ENCODE data around the gene NEFH. TPM values are rescaled to one million over a fixed set of nuclear protein-coding genes. Genes with fewer than 3 reads are reported as not detected.

The NEFH gene
- total RNA-seq, 1 donor from 2014 or later, result 0.20 TPM

- ChIA-PET POLR2A (no interaction called here), CTCF (no interaction called here)
- Mint-ChIP-seq H3K27me3 (no peaks in the 10 kb centered on the region), H3K4me1 (no peaks in the 10 kb centered on the region), H3K4me3 (no peak overlapping the region), H3K9me3 (no peaks in the 10 kb centered on the region), H3K36me3 (ENCODE audit: low read depth) (no peaks in the 10 kb centered on the region), H3K27ac (no peak overlapping the region)
- no peak for TF ChIP-seq CTCF (IDR thresholded peaks at IDR 0.05)
- no peak for DNase-seq
- no peak for ATAC-seq (ENCODE audit: low read depth)
- intact Hi-C loops (cut with micrococcal nuclease), result no loop called here
Measured at GRCh38 chr22:29454276-29454675, 25.7 kb upstream of the NEFH start.

GRCh38 chr22:29456211-29456671 is 23.8 kb upstream of the NEFH start:
- H3K27ac Mint-ChIP-seq, result no peak overlapping the region
- no peaks in the 10 kb centered on the region for H3K4me1 Mint-ChIP-seq
- TF ChIP-seq CTCF (IDR thresholded peaks at IDR 0.05), result no peak
- no peaks in the 10 kb centered on the region for H3K27me3 Mint-ChIP-seq
- ChIA-PET POLR2A (no interaction called here), CTCF (no interaction called here)
- intact Hi-C loops (cut with micrococcal nuclease), result no loop called here
- no peak for ATAC-seq (ENCODE audit: low read depth)
- no peak overlapping the region for H3K4me3 Mint-ChIP-seq
- no peak for DNase-seq
- H3K9me3 Mint-ChIP-seq, result no peaks in the 10 kb centered on the region
- H3K36me3 Mint-ChIP-seq (ENCODE audit: low read depth), result no peaks in the 10 kb centered on the region

- intact Hi-C loops (cut with micrococcal nuclease), result no loop called here
- no peak overlapping the region for H3K4me3 Mint-ChIP-seq
- ChIA-PET CTCF (no interaction called here), POLR2A (interaction anchor here (0.6 to 1.0 kb wide), 2 partner anchors 32 to 72 kb away, joined by 3 read pairs; no protein-coding TSS in a partner anchor)
- no peaks in the 10 kb centered on the region for H3K9me3 Mint-ChIP-seq
- H3K27ac Mint-ChIP-seq, result no peak overlapping the region
- ATAC-seq (ENCODE audit: low read depth) (peak; percentile 69), DNase-seq (no peak)
- H3K27me3 Mint-ChIP-seq, result no peaks in the 10 kb centered on the region
- no peaks in the 10 kb centered on the region for H3K36me3 Mint-ChIP-seq (ENCODE audit: low read depth)
- no peak for TF ChIP-seq CTCF (IDR thresholded peaks at IDR 0.05)
- no peaks in the 10 kb centered on the region for H3K4me1 Mint-ChIP-seq
Measured at GRCh38 chr22:29457730-29458129, 22.3 kb upstream of the NEFH start.

- no peaks in the 10 kb centered on the region for H3K36me3 Mint-ChIP-seq (ENCODE audit: low read depth)
- no peak for DNase-seq
- H3K4me1 Mint-ChIP-seq, result no peaks in the 10 kb centered on the region
- intact Hi-C loops (cut with micrococcal nuclease), result no loop called here
- CTCF ChIA-PET, result no interaction called here
- no peaks in the 10 kb centered on the region for H3K9me3 Mint-ChIP-seq
- no peak for ATAC-seq (ENCODE audit: low read depth)
- H3K4me3 Mint-ChIP-seq, result no peak overlapping the region
- H3K27me3 Mint-ChIP-seq, result no peaks in the 10 kb centered on the region
- no peak for TF ChIP-seq CTCF (IDR thresholded peaks at IDR 0.05)
- H3K27ac Mint-ChIP-seq, result no peak overlapping the region
- POLR2A ChIA-PET, result no interaction called here
Measured at GRCh38 chr22:29458551-29458950, 21.5 kb upstream of the NEFH start.

GRCh38 chr22:29459773-29460172 is 20.2 kb upstream of the NEFH start:
- Mint-ChIP-seq H3K27me3 (no peaks in the 10 kb centered on the region), H3K27ac (no peak overlapping the region), H3K36me3 (ENCODE audit: low read depth) (no peaks in the 10 kb centered on the region), H3K4me1 (no peaks in the 10 kb centered on the region), H3K9me3 (no peaks in the 10 kb centered on the region), H3K4me3 (no peak overlapping the region)
- no peak for DNase-seq
- intact Hi-C loops (cut with micrococcal nuclease), result no loop called here
- no peak for ATAC-seq (ENCODE audit: low read depth)
- POLR2A ChIA-PET, result no interaction called here
- TF ChIP-seq CTCF (IDR thresholded peaks at IDR 0.05), result no peak
- CTCF ChIA-PET, result no interaction called here

Measured in activated B cell treated with CpG ODN at 0.5 μM for 24 hours (primary cell).